ENCODE measurements around the gene CNTN4. TPM values are rescaled to one million over a fixed set of nuclear protein-coding genes. Genes with fewer than 3 reads are reported as not detected.

CNTN4 gene
- total RNA-seq, 6 experiments from 2014 or later, result not detected

- H3K27me3 Mint-ChIP-seq (ENCODE audit: insufficient read depth), result peaks cover 1% of the 10 kb centered on the region; the same call in 1 of the 2 replicates
- H3K36me3 Mint-ChIP-seq (ENCODE audit: low read depth), result no peaks in the 10 kb centered on the region
- no peak for TF ChIP-seq CTCF (IDR thresholded peaks at IDR 0.05)
- no peaks in the 10 kb centered on the region for H3K4me1 Mint-ChIP-seq (ENCODE audit: low read depth)
- H3K9me3 Mint-ChIP-seq, result peaks cover 66% of the 10 kb centered on the region
- H3K27ac Mint-ChIP-seq, result no peak overlapping the region
- H3K4me3 Mint-ChIP-seq, result no peak overlapping the region
- DNase-seq, result no peak
These were observed 762.5 kb downstream of the CNTN4 start for GRCh38 chr3:2861120-2861519.

DNA sequence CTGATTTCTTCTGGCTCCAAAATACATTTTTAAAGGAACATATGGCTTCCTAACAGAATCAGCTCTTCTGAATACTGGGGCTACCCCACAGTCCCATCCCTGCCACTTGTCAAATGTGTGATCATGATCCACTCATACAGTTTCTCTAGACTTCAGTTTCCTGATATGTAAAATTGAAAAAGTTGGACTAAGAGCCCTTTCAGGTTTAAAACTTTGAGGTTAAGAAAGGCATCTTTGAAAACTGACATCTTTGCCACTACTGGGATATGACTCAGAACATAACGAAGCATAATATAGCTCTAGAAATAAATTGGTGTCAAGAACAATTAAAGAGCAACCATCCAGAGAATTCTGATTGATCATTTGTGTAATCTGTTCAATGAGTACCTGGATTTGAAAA lies 763.3 kb downstream of the CNTN4 start:
- no peak overlapping the region for H3K4me3 Mint-ChIP-seq
- H3K4me1 Mint-ChIP-seq (ENCODE audit: low read depth), result no peaks in the 10 kb centered on the region
- peaks cover 1% of the 10 kb centered on the region; the same call in 1 of the 2 replicates for H3K27me3 Mint-ChIP-seq (ENCODE audit: insufficient read depth)
- H3K27ac Mint-ChIP-seq, result no peak overlapping the region
- no peaks in the 10 kb centered on the region for H3K36me3 Mint-ChIP-seq (ENCODE audit: low read depth)
- peaks cover 61% of the 10 kb centered on the region for H3K9me3 Mint-ChIP-seq
- no peak for TF ChIP-seq CTCF (IDR thresholded peaks at IDR 0.05)
- DNase-seq, result no peak

DNA sequence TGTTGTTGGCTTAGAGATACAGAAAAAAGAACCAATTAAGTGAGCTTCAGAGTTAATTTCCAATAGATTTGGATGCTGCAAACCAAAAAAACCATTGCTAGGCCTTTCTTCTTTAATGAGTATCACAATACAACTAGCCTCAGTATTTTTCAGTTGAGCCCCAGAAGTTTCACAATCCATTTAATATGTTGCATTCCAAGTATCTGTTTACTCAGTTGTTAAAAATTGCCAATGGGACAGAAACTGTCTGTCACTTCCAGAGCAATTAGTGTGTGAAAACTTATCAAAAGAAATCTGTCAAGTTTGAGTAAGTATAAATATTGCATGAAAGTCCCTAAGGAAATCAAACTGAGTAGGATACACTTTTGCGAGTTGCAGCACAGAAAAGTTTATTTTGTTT lies 763.7 kb downstream of the CNTN4 start:
- Mint-ChIP-seq H3K36me3 (ENCODE audit: low read depth) (no peaks in the 10 kb centered on the region), H3K4me1 (ENCODE audit: low read depth) (no peaks in the 10 kb centered on the region), H3K9me3 (peaks cover 59% of the 10 kb centered on the region), H3K27me3 (ENCODE audit: insufficient read depth) (peaks cover 1% of the 10 kb centered on the region; the same call in 1 of the 2 replicates), H3K27ac (no peak overlapping the region), H3K4me3 (no peak overlapping the region)
- no peak for DNase-seq
- no peak for TF ChIP-seq CTCF (IDR thresholded peaks at IDR 0.05)

DNA sequence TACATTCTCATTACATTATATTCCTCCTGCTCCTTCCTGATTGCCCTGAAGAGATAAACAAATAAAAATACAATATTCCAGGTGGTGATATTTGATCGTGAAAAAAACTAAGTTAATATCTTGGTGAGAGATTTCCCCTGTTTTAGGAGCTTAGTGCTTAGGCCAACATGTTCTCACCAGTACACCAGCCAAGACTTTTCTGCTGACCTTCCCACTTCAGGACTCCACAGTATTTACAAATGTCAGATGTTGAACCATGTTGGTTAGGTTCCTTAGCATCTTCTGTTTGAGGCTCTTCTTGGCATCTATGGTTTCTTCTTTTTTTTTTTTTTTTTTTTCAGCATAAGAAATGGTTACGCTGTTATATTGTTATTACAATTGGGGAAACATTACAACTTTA lies 764.5 kb downstream of the CNTN4 start:
- no peaks in the 10 kb centered on the region for H3K4me1 Mint-ChIP-seq (ENCODE audit: low read depth)
- H3K27ac Mint-ChIP-seq, result no peak overlapping the region
- H3K36me3 Mint-ChIP-seq (ENCODE audit: low read depth), result no peaks in the 10 kb centered on the region
- peaks cover 57% of the 10 kb centered on the region for H3K9me3 Mint-ChIP-seq
- no peak for TF ChIP-seq CTCF (IDR thresholded peaks at IDR 0.05)
- H3K4me3 Mint-ChIP-seq, result no peak overlapping the region
- no peak for DNase-seq
- H3K27me3 Mint-ChIP-seq (ENCODE audit: insufficient read depth), result peaks cover 1% of the 10 kb centered on the region; the same call in 1 of the 2 replicates

- Mint-ChIP-seq H3K36me3 (ENCODE audit: low read depth) (no peaks in the 10 kb centered on the region), H3K9me3 (peaks cover 45% of the 10 kb centered on the region), H3K4me3 (no peak overlapping the region), H3K27me3 (ENCODE audit: insufficient read depth) (no peaks in the 10 kb centered on the region), H3K27ac (no peak overlapping the region), H3K4me1 (ENCODE audit: low read depth) (no peaks in the 10 kb centered on the region)
- no peak for DNase-seq
- TF ChIP-seq CTCF (IDR thresholded peaks at IDR 0.05), result no peak
These were observed 771.2 kb downstream of the CNTN4 start for GRCh38 chr3:2869905-2870304.
